Peyer's patch (tissue), 4 donors: ENCODE results near the gene STX10. TPM values are rescaled to one million over a fixed set of nuclear protein-coding genes. Genes with fewer than 3 reads are reported as not detected.
"Not testable (repeated sequence)": the region's sequence is repeated elsewhere in the genome, so short reads cannot be mapped to it uniquely, and the experiment has no call there.

Source experiments
- DNase-seq, 3 donors: peaks; one replicate each; pipeline ENCODE4 v3.0.0-alpha.2; 2017 to 2019
- H3K27ac ChIP-seq, 4 donors: fragments of 200-600 bp; sonication (generic); one replicate each; pipeline ENCODE4 v1.5.1; 2016 to 2019
- H3K27me3 ChIP-seq, 2 donors: fragments of 200-600 bp; sonication (generic); one replicate each; pipeline ENCODE4 v1.5.1; 2019
- H3K36me3 ChIP-seq, 3 donors: fragments of 200-600 bp; sonication (generic); one replicate each; pipeline ENCODE4 v1.5.1; 2016 to 2019
- H3K4me1 ChIP-seq, 4 donors: fragments of 200-600 bp; sonication (generic); one replicate each; pipeline ENCODE4 v1.5.1; 2016 to 2019
- H3K4me3 ChIP-seq, 4 donors: fragments of 200-600 bp; sonication (generic); 1 replicate in 3 of 4; 2 replicates in 1 of 4; pipeline ENCODE4 v1.5.1; 2016 to 2019; ENCODE audit warnings: mild to moderate bottlenecking in 1 of 4
- H3K9me3 ChIP-seq, 4 donors: fragments of 200-600 bp; sonication (generic); one replicate each; pipeline ENCODE4 v1.5.1; 2016 to 2019; ENCODE audit warnings: mild to moderate bottlenecking in 1 of 4
- CTCF ChIP-seq, 6 experiments: fragments of 450-650 bp in 4 of 6; fragments of 200-600 bp in 2 of 6; sonication (generic) in 1 of 6; IDR thresholded peaks; one replicate each; pipeline ENCODE4 v1.5.1; 2017 to 2019; ENCODE audit warnings: antibody characterized with exemption in 6 of 6, mild to moderate bottlenecking in 3 of 6, moderate library complexity in 1 of 6
- POLR2A ChIP-seq, 2 donors: fragments of 450-650 bp; IDR thresholded peaks; one replicate each; pipeline ENCODE4 v1.5.1; 2017; ENCODE audit warnings: antibody characterized with exemption in 2 of 2, mild to moderate bottlenecking in 2 of 2, moderate library complexity in 2 of 2
- total RNA-seq, 4 donors: library from RNA; depleted of rRNA; stranded (reverse); fragments of >200 nt; gene quantifications; one replicate each; pipeline ENCODE4 v1.1.0, GENCODE V29; 2016

STX10 gene
- total RNA-seq, 4 donors from 2014 or later = 78.1 to 199 (median 107) TPM

DNA sequence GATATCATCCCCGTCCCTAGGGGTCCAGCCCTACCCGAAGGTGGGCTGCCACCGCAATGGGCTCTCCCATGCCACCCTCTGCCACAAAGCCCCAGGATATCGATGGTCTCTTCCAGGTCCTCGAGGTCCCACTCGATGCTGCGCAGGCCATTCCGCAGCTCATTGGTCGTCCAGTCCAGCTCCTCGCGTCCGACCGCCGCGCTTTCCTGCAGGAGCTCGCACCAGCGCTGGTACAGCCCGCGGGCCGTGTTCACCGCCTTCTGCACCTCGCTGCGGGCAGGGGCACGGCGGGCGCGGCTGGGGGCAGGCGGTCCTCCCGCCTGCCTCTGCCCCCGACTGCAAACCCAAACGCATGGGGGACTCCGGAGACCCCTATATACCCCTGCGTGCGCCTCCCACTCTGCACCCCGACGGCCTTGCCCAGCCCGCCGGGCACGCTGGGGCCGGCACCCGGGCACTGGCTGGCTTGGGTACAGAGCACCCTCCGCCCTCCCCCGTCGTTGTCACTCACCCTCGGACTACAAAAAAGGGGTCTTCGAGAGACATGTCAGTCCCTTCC lies 468 bp downstream of the STX10 start:
- H3K4me3 ChIP-seq = peak overlapping the region; percentile 72 to 93 (median 88)
- H3K27ac ChIP-seq = peak overlapping the region; percentile 94 to 99 (median 98)
- DNase-seq = peak in 2 of 3 donors; percentile 57 to 74
- H3K27me3 ChIP-seq = no peaks in the 10 kb centered on the region
- H3K36me3 ChIP-seq = peaks cover 0 to 9% (median 0%) of the 10 kb centered on the region in 3 donors
- TF ChIP-seq CTCF (IDR thresholded peaks at IDR 0.05) (no peak), POLR2A (IDR thresholded peaks at IDR 0.05) (peak in 1 of 2 donors; percentile 9)
- H3K9me3 ChIP-seq = no peaks in the 10 kb centered on the region
- peaks cover 0 to 18% (median 2%) of the 10 kb centered on the region in 4 donors for H3K4me1 ChIP-seq

DNA sequence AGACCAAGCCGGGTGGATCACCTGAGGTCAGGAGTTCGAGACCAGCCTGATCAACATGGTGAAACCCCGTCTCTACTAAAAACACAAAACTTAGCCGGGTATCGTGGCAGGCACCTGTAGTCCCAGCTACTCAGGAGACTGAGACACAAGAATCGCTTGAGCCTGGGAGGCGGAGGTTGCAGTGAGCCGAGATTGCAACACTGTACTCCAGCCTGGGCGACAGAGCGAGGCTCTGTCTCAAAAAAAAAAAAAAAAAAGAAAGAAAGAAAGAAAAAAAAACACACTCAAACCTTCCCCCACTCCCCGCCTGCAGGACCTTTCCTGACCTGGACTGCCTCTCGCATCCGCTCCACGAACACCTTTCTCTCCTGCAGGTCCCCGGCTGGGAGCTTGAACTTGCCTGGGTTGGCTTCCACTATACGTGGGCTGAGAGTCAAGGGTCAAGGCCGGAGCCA lies 975 bp downstream of the STX10 start:
- Histone ChIP-seq H3K4me3 (peak overlapping the region; percentile 72 to 93 (median 88)), H3K27ac (peak overlapping the region; percentile 94 to 99 (median 98)), H3K36me3 (peaks cover 0 to 14% (median 0%) of the 10 kb centered on the region in 3 donors), H3K4me1 (peaks cover 0 to 17% (median 2%) of the 10 kb centered on the region in 4 donors)
- H3K27me3 ChIP-seq, DNase-seq, H3K9me3 ChIP-seq: not testable (repeated sequence)

DNA sequence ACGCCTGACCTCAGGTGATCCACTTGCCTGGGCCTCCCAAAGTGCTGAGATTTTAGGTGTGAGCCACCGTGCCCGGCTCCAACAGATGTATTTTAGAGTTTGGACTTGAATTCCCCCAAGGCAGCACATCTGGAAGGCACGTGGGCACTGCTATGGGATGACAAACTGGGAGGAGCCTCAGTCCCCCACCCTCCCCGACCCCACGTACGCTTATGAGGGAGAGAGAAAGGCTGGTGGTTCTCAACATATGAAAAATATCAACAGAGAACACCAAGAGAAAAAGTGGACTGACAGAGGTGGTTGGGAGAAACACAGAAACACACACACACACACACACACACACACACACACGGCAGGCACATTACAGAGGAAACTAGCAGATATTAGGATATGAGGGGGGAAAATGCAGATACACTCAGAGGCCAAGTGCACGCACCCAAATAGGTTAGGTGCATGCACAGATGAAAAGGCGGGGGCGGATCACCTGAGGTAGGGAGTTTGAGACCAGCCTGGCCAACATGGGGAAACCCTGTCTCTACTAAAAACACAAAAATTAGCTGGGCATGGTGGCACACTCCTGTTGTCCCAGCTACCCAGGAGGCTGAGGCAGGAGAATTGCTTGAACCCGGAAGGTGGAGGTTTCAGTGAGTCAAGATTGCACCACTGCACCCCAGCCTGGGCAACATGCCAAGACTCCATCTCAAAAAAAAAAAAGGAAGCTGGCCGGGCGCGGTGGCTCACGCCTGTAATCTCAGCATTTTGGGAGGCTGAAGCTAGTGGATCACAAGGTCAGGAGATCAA lies 3.2 kb downstream of the STX10 start:
- no peak overlapping the region for H3K4me3 ChIP-seq
- H3K9me3 ChIP-seq = no peaks in the 10 kb centered on the region
- peaks cover 0 to 17% (median 2%) of the 10 kb centered on the region in 4 donors for H3K4me1 ChIP-seq
- no peak for TF ChIP-seq CTCF (IDR thresholded peaks at IDR 0.05)
- TF ChIP-seq POLR2A (IDR thresholded peaks at IDR 0.05) = no peak
- H3K36me3 ChIP-seq = peaks cover 0 to 22% (median 0%) of the 10 kb centered on the region in 3 donors
- no peak overlapping the region for H3K27ac ChIP-seq
- peak in 1 of 3 donors; percentile 55 for DNase-seq
- H3K27me3 ChIP-seq = no peaks in the 10 kb centered on the region

DNA sequence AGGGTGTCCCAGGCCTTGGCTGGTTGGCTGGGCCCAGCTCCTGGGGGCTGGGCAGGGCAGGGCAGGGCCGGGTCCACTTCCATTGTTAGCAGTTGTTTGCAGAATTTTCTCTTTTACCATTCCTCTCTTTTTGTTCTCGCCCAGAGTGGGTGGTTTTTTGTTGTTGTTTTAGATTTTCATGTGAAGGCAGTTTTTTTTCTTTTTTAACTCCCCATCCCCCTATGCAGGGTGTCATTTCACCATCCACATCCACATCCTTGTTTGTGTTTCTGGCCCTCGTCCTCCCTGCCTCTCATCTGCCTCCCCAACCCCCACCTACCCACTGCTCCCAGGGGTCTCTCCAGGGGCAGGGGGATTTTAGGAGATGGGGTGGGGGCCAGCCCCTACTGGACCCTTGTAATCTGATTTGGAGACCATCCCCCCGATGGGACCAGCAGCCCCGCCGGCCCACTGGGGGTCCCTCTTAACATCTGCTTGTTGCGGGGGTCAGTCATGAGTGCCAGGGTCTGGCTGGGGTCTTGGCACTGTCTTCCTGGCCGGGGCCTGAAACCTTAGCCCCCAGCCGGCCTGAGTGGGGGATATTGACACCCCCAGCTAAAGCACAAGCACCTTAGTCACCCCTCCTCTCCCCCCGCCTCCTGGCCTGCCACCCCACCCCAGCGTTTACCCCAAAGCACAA lies 10.4 kb downstream of the STX10 start:
- Histone ChIP-seq H3K27me3 (no peaks in the 10 kb centered on the region), H3K36me3 (peaks cover 0 to 66% (median 0%) of the 10 kb centered on the region in 3 donors), H3K4me3 (no peak overlapping the region), H3K4me1 (no peaks in the 10 kb centered on the region), H3K9me3 (no peaks in the 10 kb centered on the region), H3K27ac (no peak overlapping the region)
- TF ChIP-seq CTCF (IDR thresholded peaks at IDR 0.05) (no peak), POLR2A (IDR thresholded peaks at IDR 0.05) (no peak)
- no peak for DNase-seq

DNA sequence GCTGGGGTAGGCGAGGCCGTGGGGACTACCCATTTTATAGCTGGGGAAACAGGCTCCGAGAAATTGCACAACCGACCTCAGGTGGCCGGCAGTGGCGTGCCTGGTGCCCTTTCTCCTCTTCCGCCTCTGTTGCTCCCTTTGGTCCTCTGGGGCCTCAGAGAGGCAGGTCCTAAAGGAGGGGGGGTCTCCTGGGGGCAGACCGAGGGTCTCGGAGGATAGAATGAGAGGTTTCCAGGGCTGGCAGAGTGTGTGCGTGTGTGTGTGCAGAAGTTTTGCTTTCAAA lies 11.3 kb downstream of the STX10 start:
- H3K9me3 ChIP-seq = no peaks in the 10 kb centered on the region
- DNase-seq = no peak
- H3K4me1 ChIP-seq = no peaks in the 10 kb centered on the region
- no peaks in the 10 kb centered on the region for H3K27me3 ChIP-seq
- H3K27ac ChIP-seq = no peak overlapping the region
- peaks cover 0 to 57% (median 0%) of the 10 kb centered on the region in 3 donors for H3K36me3 ChIP-seq
- TF ChIP-seq POLR2A (IDR thresholded peaks at IDR 0.05) (no peak), CTCF (IDR thresholded peaks at IDR 0.05) (no peak)
- H3K4me3 ChIP-seq = no peak overlapping the region
